Cardiac fibroblast (primary cell): ENCODE results near the gene MAD1L1.

Source experiments
- DNase-seq, 2 donors: peaks; one replicate each; pipeline versions ENCODE4 v3.0.0 to v3.0.0-alpha.2; 2010; ENCODE audit warnings: low read depth in 2 of 2
- H3K4me3 ChIP-seq, 2 donors: replicated peaks in 1 of 2; 1 replicate in 1 of 2; 2 replicates in 1 of 2; pipeline ENCODE4 v1.5.1; 2011; ENCODE audit warnings: low read depth in 2 of 2, low read length in 2 of 2, mild to moderate bottlenecking in 2 of 2, moderate library complexity in 1 of 2
- TF ChIP-seq, protein P1 (sequence below): IDR thresholded peaks from one replicate; pipeline ENCODE4 v1.5.1; 2011; ENCODE audit warnings: low read depth, mild to moderate bottlenecking, low read length, inconsistent platforms

Gene MAD1L1

DNA sequence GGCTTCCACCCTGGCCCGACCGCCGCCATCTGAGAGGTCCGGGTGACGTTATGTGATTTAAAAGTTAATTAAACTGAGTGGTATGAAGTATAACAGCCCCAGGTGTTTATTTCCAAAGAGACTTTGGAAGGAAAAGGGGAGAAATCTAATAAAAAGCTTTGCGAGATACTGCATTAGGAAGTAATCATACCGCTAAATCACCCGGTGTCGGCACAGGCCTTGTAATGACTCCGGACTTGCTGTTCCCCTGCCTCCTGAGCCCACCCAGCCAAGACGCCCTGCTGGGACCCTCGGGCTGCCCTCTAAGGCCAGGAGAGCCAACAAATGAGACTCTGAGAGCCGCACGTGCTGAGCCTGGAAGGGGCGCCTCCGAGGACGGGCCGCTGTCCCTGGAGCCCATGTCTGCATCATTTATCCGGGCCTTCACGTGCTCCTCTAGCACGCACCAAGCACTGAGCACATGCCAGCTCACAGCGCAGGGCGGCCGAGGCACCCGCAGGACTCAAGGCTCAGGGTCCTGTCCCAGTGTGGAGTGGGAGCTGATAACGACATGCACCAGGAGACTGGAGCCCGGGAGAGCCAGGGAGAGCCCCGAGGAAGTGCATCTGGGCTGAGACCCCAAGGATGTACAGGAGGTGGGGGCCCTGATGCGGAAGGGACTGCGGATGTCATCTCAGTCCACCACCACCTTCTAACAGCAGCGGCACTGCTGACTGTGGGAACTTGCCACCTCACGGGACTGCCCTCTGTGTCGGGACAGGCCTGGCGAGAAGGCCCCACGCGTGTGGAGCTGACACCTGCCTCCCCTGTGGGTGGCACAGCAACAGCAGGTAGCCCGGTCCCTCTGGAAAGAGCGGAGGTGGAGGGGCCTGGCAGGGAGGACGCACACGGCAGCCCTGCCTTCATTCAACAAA is 380.0 kb downstream of the MAD1L1 start:
- no peak overlapping the region for H3K4me3 ChIP-seq
- TF ChIP-seq, protein P1, sequence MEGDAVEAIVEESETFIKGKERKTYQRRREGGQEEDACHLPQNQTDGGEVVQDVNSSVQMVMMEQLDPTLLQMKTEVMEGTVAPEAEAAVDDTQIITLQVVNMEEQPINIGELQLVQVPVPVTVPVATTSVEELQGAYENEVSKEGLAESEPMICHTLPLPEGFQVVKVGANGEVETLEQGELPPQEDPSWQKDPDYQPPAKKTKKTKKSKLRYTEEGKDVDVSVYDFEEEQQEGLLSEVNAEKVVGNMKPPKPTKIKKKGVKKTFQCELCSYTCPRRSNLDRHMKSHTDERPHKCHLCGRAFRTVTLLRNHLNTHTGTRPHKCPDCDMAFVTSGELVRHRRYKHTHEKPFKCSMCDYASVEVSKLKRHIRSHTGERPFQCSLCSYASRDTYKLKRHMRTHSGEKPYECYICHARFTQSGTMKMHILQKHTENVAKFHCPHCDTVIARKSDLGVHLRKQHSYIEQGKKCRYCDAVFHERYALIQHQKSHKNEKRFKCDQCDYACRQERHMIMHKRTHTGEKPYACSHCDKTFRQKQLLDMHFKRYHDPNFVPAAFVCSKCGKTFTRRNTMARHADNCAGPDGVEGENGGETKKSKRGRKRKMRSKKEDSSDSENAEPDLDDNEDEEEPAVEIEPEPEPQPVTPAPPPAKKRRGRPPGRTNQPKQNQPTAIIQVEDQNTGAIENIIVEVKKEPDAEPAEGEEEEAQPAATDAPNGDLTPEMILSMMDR, result no peak
- no peak for DNase-seq

DNA sequence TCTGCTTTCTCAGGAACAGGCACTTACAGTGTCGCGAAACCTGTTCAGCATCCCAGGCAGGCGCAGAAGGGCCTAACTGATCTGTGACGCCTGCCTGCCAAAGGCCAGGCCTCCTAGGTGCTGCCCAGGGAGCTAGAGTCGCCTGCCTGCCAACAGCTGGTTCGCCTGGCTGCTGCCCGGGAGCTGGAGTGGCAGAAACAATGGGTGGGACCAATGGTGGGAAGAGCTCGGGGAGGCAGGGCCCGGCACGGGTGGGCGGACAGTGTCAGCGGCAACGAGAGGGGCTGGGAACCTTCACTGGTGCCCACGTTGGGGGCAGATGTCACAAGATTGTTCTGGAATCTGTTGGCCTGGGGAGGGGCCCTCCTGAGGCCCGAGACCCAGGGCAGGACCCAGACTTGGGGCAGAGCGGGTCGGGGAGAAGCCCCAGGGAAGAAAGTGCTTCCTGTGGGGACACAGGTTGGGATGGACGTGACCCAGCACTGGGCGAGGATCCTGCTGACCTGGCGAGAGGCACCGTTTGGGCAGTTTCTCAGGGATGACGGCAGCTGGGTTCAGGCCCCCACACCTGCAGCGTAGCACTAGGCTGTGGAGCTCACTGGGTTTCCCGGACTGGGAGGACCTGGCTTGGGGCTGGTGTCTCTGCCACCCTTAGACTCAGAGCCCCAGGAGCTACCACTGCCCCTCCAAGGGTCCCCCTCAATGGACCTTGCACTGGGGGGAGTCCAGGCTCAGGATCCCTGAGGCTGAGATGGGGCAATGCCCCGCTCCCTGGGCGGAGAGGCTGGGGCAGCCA is 380.8 kb downstream of the MAD1L1 start:
- no peak overlapping the region for H3K4me3 ChIP-seq
- no peak for DNase-seq
- TF ChIP-seq, protein P1, result no peak

DNA sequence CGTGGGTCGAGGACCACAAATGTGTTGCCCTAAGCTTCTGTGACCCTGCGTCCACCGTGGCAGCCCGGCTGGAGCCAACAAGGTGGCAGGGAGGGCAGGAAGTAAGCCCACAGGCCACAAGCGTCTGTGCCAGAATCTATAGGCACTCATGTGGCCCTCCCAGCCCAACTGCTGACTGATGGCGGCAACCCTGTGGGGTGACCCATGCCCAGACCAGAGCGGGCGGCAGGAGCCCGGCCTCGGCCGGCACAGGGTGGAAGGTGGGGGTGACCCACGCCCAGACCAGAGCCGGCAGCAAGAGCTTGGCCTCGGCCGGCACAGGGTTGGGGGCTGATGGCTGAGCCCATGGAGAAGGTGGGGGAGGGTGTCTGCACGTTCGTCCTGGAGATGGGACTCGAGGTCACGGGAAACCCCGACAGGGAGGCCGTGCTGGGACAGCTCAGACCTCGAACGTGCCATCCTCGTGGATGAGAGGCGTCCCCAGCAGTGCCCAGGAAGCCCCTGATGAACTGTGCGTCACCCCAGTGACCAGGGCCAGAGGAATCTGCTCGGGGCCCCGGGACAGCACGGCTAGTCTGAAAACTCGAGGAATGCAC is 381.7 kb downstream of the MAD1L1 start:
- no peak overlapping the region for H3K4me3 ChIP-seq
- DNase-seq, result no peak
- TF ChIP-seq, protein P1, result no peak

DNA sequence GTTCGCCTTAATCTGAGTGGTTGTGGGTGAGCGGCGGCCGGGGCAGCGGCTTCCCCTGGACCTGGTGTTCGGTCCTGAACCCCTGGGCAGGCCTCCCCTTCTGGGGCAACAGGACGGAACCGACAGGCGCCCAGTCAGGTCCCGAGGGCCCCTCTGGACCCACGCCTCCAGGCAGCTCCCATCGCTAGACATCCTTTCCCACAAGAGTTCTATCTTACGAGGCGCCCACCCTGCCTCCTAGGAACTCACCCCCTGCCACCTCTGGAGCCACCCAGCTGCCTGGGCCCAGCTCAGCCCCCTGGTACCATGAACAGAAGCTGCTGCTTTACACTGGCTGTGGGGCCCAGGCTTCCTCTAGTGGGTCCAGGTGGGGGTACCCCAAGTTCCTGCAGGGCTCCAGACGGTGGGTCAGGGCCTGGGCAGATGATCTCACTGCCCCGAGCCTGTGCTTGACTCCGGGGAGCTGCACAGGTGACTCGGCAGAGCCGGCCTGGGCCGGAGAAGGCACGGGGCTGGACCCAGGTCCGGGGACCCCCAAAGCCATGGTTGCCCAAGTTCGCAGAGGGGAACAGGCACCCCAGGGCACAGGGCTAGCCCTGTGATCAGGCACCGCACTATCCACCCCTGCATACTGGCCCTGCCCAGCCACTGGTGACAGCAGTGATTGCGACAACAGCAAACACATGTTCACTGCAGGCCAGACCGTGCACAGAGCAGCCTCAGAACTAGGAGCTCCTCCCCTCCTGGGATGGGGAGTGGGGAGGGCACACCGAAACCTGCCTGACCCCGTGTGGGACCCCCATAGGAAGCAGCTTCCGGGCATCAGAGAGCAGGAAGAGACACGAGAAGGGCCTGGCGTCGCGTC is 382.4 kb downstream of the MAD1L1 start:
- DNase-seq, result no peak
- TF ChIP-seq, protein P1, result no peak
- no peak overlapping the region for H3K4me3 ChIP-seq

DNA sequence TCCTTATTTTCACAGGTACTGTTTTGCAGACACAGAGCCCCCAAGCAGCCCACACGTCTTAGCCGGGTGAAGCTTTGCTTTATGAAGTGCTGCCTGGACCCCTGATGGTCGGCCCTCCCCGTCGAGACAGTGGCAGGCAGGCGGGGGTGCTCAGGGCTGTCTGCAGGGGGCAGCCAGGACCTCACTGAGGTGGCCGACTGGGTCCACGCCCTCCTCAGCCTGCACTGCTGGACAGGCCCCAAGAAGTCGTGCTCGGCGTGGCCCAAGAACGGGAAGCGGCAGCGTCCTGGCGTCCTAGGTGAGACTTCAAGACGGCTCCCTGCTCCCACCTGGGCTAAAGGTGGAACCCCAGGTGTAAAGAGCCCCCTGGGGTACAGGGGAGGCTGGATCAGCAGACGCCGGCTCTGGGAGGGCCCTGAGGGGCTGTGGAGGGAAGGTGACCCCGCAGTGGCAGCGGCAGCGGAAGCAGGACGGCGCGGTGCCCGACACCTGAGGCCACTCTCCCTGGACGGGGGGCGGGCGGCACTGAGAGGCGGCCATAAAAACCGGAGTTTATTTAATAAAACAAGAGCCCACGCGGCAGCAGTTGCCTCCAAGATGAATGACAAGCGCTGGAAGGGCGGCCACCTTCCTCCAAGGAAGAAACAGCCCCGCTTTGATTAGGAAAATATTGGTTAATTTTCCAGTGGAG is 383.2 kb downstream of the MAD1L1 start:
- no peak overlapping the region for H3K4me3 ChIP-seq
- TF ChIP-seq, protein P1, result no peak
- no peak for DNase-seq

DNA sequence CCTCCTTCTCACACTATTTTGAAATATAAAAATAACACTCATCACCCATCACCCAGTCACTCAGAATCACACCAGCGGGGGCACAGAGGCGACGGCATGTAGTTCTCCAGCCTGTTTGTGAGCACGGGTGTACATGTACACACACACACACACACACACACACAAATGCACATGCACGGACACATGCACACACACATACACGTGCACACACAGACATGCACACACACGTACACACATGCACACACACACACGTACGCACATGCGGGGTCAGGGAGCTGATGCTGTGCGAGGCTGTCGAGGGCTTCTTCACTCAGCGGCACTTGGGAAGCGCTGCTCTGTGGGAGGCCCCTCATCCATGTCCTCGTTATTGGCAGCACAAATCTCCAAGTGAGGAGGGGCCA is 383.8 kb downstream of the MAD1L1 start:
- no peak for DNase-seq
- TF ChIP-seq, protein P1, result no peak
- H3K4me3 ChIP-seq, result no peak overlapping the region
